ENCODE results near the gene TTLL9.
A peak's percentile ranks its signal among the peaks of the same experiment; 100 is the strongest.

Gene TTLL9

GRCh38 chr20:31943052-31943471, 72.6 kb downstream of the TTLL9 start:
- no peak overlapping the region for H3K27ac Mint-ChIP-seq
- H3K27me3 Mint-ChIP-seq (ENCODE audit: low read depth), result no peaks in the 10 kb centered on the region
- H3K36me3 Mint-ChIP-seq (ENCODE audit: low read depth), result peaks cover 8% of the 10 kb centered on the region
- no peak overlapping the region for H3K4me3 Mint-ChIP-seq
- H3K9me3 Mint-ChIP-seq, result no peaks in the 10 kb centered on the region
- H3K4me1 Mint-ChIP-seq (ENCODE audit: low read depth), result no peaks in the 10 kb centered on the region

- Mint-ChIP-seq H3K9me3 (no peaks in the 10 kb centered on the region), H3K4me1 (ENCODE audit: low read depth) (peaks cover 8% of the 10 kb centered on the region), H3K36me3 (ENCODE audit: low read depth) (peaks cover 25% of the 10 kb centered on the region), H3K27me3 (ENCODE audit: low read depth) (no peaks in the 10 kb centered on the region), H3K4me3 (no peak overlapping the region), H3K27ac (no peak overlapping the region)
These were observed 74.9 kb downstream of the TTLL9 start for GRCh38 chr20:31945319-31945718.

GRCh38 chr20:31945785-31946184, 75.4 kb downstream of the TTLL9 start:
- no peak overlapping the region for H3K4me3 Mint-ChIP-seq
- peaks cover 25% of the 10 kb centered on the region for H3K36me3 Mint-ChIP-seq (ENCODE audit: low read depth)
- no peaks in the 10 kb centered on the region for H3K27me3 Mint-ChIP-seq (ENCODE audit: low read depth)
- no peak overlapping the region for H3K27ac Mint-ChIP-seq
- no peaks in the 10 kb centered on the region for H3K9me3 Mint-ChIP-seq
- H3K4me1 Mint-ChIP-seq (ENCODE audit: low read depth), result peaks cover 11% of the 10 kb centered on the region

- Mint-ChIP-seq H3K4me1 (ENCODE audit: low read depth) (peaks cover 21% of the 10 kb centered on the region), H3K9me3 (no peaks in the 10 kb centered on the region), H3K27me3 (ENCODE audit: low read depth) (no peaks in the 10 kb centered on the region), H3K4me3 (no peak overlapping the region), H3K36me3 (ENCODE audit: low read depth) (peaks cover 33% of the 10 kb centered on the region), H3K27ac (no peak overlapping the region)
These were observed 77.6 kb downstream of the TTLL9 start for GRCh38 chr20:31948008-31948407.

- Mint-ChIP-seq H3K4me3 (peak overlapping the region; percentile 98), H3K9me3 (no peaks in the 10 kb centered on the region), H3K27me3 (ENCODE audit: low read depth) (no peaks in the 10 kb centered on the region), H3K4me1 (ENCODE audit: low read depth) (peaks cover 21% of the 10 kb centered on the region), H3K36me3 (ENCODE audit: low read depth) (peaks cover 33% of the 10 kb centered on the region), H3K27ac (no peak overlapping the region)
These were observed 79.6 kb downstream of the TTLL9 start for GRCh38 chr20:31949877-31950646.

GRCh38 chr20:31951203-31951529, 80.7 kb downstream of the TTLL9 start:
- no peaks in the 10 kb centered on the region for H3K9me3 Mint-ChIP-seq
- H3K4me1 Mint-ChIP-seq (ENCODE audit: low read depth), result peaks cover 21% of the 10 kb centered on the region
- H3K27me3 Mint-ChIP-seq (ENCODE audit: low read depth), result peaks cover 4% of the 10 kb centered on the region
- peak overlapping the region; percentile 98 for H3K4me3 Mint-ChIP-seq
- H3K36me3 Mint-ChIP-seq (ENCODE audit: low read depth), result peaks cover 31% of the 10 kb centered on the region
- H3K27ac Mint-ChIP-seq, result peak overlapping the region; percentile 95

- H3K4me3 Mint-ChIP-seq, result peak within 1 kb of the TSS; percentile 98
- H3K9me3 Mint-ChIP-seq, result no peaks in the 10 kb centered on the region
These were observed 81.4 kb downstream of the TTLL9 start, which contains the start of gene PDRG1 for GRCh38 chr20:31951530-31952453. Gene PDRG1 (minus strand): TSS chr20:31952046. CDS start chr20:31951961, 85 bp downstream.

GRCh38 chr20:31953556-31954148, 83.2 kb downstream of the TTLL9 start:
- Mint-ChIP-seq H3K27ac (no peak overlapping the region), H3K4me1 (ENCODE audit: low read depth) (peaks cover 21% of the 10 kb centered on the region), H3K4me3 (no peak overlapping the region), H3K27me3 (ENCODE audit: low read depth) (peaks cover 13% of the 10 kb centered on the region), H3K36me3 (ENCODE audit: low read depth) (peaks cover 20% of the 10 kb centered on the region), H3K9me3 (no peaks in the 10 kb centered on the region)

More at GRCh38 chr20:31951530-31952453, 81.4 kb downstream of the TTLL9 start, which contains the start of gene PDRG1:
- Mint-ChIP-seq H3K27me3 (ENCODE audit: low read depth) (peaks cover 7% of the 10 kb centered on the region), H3K36me3 (ENCODE audit: low read depth) (peaks cover 28% of the 10 kb centered on the region), H3K4me1 (ENCODE audit: low read depth) (peaks cover 21% of the 10 kb centered on the region), H3K27ac (peak within 1 kb of the TSS; percentile 95)

GRCh38 chr20:31954500-31954899, 84.1 kb downstream of the TTLL9 start:
- no peak overlapping the region for H3K4me3 Mint-ChIP-seq
- no peak overlapping the region for H3K27ac Mint-ChIP-seq
- peaks cover 17% of the 10 kb centered on the region for H3K4me1 Mint-ChIP-seq (ENCODE audit: low read depth)
- no peaks in the 10 kb centered on the region for H3K9me3 Mint-ChIP-seq
- H3K36me3 Mint-ChIP-seq (ENCODE audit: low read depth), result peaks cover 14% of the 10 kb centered on the region
- peaks cover 16% of the 10 kb centered on the region for H3K27me3 Mint-ChIP-seq (ENCODE audit: low read depth)

- peaks cover 4% of the 10 kb centered on the region for H3K4me1 Mint-ChIP-seq (ENCODE audit: low read depth)
- peaks cover under 1% of the 10 kb centered on the region for H3K36me3 Mint-ChIP-seq (ENCODE audit: low read depth)
- H3K4me3 Mint-ChIP-seq, result no peak overlapping the region
- peaks cover 18% of the 10 kb centered on the region for H3K27me3 Mint-ChIP-seq (ENCODE audit: low read depth)
- H3K27ac Mint-ChIP-seq, result no peak overlapping the region
- no peaks in the 10 kb centered on the region for H3K9me3 Mint-ChIP-seq
These were observed 86.4 kb downstream of the TTLL9 start for GRCh38 chr20:31956556-31957526.

- Mint-ChIP-seq H3K36me3 (ENCODE audit: low read depth) (no peaks in the 10 kb centered on the region), H3K27ac (no peak overlapping the region), H3K4me3 (no peak overlapping the region), H3K27me3 (ENCODE audit: low read depth) (peaks cover 27% of the 10 kb centered on the region), H3K4me1 (ENCODE audit: low read depth) (no peaks in the 10 kb centered on the region), H3K9me3 (no peaks in the 10 kb centered on the region)
These were observed 92.3 kb downstream of the TTLL9 start for GRCh38 chr20:31962761-31963160.

- H3K27me3 Mint-ChIP-seq (ENCODE audit: low read depth), result peaks cover 29% of the 10 kb centered on the region
- H3K4me1 Mint-ChIP-seq (ENCODE audit: low read depth), result peaks cover 2% of the 10 kb centered on the region
- H3K27ac Mint-ChIP-seq, result no peak overlapping the region
- no peaks in the 10 kb centered on the region for H3K36me3 Mint-ChIP-seq (ENCODE audit: low read depth)
- no peak overlapping the region for H3K4me3 Mint-ChIP-seq
- H3K9me3 Mint-ChIP-seq, result no peaks in the 10 kb centered on the region
These were observed 93.5 kb downstream of the TTLL9 start for GRCh38 chr20:31963889-31964288.

- no peaks in the 10 kb centered on the region for H3K9me3 Mint-ChIP-seq
- H3K36me3 Mint-ChIP-seq (ENCODE audit: low read depth), result no peaks in the 10 kb centered on the region
- H3K4me1 Mint-ChIP-seq (ENCODE audit: low read depth), result peaks cover 2% of the 10 kb centered on the region
- H3K27me3 Mint-ChIP-seq (ENCODE audit: low read depth), result peaks cover 35% of the 10 kb centered on the region
- no peak overlapping the region for H3K27ac Mint-ChIP-seq
- H3K4me3 Mint-ChIP-seq, result peak overlapping the region; percentile 22
These were observed 96.7 kb downstream of the TTLL9 start for GRCh38 chr20:31966991-31967655.
